ENCODE data around the gene MAU2.
"Not testable (repeated sequence)": the region's sequence is repeated elsewhere in the genome, so short reads cannot be mapped to it uniquely, and the experiment has no call there.

MAU2 gene

GRCh38 chr19:19385131-19385895 is 64.7 kb downstream of the MAU2 start:
- DNase-seq, result peak; percentile 99

- no peak for DNase-seq
Measured at GRCh38 chr19:19385896-19386869, 65.6 kb downstream of the MAU2 start.

GRCh38 chr19:19387108-19387507 is 66.5 kb downstream of the MAU2 start:
- no peak for DNase-seq

GRCh38 chr19:19388568-19389555 is 68.2 kb downstream of the MAU2 start:
- DNase-seq, result no peak

DNA sequence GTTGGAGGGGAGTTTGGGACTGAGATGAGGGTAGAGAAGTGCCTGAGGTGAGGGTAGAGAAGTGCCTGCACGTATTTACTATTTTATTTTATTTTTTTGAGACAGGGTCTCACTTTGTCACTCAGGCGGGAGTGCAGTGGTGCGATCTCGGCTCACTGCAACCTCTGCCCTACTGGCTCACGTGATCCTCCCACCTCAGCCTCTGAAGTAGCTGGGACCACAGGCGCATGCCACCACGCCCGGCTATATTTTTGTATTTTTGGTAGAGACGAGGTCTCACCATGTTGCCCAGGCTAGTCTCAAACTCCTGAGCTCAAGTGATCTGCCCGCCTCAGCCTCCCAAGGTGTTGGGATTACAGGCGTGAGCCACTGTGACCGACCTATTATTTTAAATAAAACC is 69.1 kb downstream of the MAU2 start:
- not testable (repeated sequence) for DNase-seq

- not testable (repeated sequence) for DNase-seq
Measured at GRCh38 chr19:19394333-19394732, 73.7 kb downstream of the MAU2 start.

- DNase-seq, result no peak
Measured at GRCh38 chr19:19399733-19400433, 79.3 kb downstream of the MAU2 start.

- no peak for DNase-seq
Measured at GRCh38 chr19:19402656-19403372, 82.2 kb downstream of the MAU2 start.

GRCh38 chr19:19403373-19403901 is 82.8 kb downstream of the MAU2 start:
- peak; percentile 4 for DNase-seq

DNA sequence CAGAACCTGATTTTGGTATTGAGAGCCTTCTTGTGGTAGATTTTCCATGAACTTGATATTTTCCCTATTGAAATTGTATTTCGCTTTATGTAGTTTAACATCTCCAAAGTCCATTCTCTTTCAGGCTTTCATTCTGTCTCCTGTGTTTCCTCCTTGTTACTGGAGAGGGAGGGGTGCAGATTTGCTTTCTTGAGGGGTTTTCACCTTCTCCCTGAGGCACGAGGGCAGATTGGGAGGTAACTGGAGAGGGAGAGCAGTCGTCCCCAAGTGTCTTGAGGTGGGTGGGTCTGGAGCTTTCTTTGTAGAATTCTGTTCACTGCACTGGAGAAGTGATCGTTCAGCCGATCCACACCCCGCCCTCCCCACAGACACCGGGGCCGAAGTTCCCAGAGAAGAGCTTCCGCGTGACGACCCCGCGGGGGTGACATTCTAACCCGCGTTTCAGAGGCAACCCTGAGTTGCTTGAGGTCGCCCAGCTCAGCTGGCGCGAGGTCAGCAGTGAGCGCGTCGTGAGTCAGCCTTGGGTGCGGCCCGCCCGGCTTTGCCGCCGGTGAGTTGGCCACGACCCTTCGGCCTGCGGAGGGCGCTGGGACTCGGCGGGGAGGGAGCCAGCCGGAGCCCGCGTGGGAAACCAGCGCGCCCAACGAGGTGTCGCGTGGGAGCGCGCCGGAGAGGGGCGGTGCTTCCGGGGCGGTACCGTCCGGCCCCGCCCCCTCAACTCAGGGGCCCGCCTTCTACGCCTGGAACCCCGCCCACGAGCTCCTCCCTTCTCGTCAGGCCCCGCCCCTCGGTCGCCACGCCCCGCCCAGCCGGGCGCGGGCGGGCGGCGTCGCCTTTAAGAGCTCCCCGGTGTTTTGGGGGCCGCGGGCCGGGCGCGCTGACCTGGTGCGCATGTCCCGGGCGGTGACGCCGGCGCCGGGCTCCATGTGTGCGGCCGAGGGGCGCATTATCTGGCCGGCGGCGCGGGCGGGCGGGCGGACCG is 84.5 kb downstream of the MAU2 start, which contains the start of gene GATAD2A:
TSS of gene GATAD2A (plus strand) at position 797 of the 982 bp plus-strand sequence. CDS start 59,671 bp downstream, outside the sequence.
- DNase-seq, result peak; percentile 84

DNA sequence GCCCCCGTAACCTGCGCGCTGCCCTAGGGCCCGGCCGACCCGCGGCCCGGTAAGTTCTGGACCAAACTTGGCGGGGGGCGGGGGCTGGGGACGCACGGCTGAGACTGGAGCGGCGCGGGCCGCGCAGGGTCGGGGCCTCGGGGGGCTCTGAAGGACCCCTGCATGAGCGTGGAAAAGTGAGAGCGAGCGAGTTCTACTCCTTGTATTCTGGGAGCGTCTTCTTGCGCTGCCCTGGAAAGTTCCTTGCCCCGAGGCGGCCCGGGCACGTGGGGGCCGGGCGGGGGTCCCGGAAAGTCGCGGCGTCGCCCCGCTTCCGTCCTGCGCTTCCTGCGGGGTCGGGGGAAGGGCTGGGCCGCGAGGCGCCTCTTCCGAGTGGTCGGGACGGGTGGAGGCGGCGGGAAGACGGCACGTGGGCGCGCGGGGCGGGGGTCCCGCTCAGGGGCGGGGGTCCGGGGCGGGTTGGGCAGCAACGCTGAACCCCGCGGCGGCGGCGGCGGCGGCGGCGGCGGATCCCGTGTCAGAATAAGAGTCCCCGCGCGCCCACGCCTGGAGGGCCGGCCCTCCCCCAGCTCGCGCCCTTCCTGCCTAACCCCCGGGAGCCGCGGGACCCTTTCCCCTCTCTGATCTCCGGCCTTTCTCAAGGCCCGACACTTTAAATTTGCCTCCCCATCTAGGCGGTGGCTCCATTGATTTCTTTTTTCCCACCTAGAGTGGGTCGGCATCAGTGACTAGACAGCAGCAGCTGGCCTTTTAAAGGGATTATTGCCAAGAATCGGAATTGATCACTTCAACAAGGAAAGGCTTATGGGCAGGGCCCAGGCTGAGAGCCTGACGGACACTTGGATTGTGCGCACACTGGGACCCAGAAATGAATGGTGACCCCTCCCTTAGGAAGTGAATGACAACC is 85.6 kb downstream of the MAU2 start:
- DNase-seq, result no peak

DNA sequence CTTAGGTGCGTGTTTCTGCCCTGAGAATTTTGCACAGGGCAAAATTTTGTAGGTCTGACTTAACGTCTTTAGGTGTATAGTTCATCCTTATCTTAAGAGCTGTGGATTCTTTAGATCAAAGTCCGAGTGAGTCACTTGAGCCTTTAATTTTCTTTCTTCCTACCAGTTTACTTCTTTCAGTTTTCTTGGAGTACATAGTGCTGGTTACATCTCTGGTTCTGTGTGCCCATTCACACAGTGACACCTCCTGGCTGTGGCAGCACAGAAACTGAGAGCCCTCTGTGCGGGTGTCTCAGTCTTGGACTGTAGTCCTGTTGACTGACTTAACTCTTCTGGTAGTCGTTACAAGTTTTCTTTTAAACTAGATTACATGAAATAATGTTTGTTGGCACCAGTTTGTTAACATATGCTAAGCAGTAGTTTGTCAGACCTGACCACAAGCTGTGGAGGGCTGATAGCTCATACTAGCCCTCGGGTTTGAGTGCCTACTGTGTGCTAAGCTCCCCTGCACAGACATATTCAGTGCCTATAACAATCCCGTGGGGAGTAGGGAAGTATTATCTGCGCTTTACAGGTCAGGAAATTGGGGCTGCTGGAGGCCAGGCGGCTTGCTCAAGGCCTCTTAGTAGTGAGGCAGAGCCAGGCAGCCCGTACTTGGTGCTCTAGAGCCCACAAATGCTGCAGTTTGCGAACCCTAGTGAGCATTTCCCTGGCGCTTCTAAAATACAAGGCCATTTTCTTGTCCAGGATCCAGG is 86.4 kb downstream of the MAU2 start:
- peak; percentile 12 for DNase-seq

DNA sequence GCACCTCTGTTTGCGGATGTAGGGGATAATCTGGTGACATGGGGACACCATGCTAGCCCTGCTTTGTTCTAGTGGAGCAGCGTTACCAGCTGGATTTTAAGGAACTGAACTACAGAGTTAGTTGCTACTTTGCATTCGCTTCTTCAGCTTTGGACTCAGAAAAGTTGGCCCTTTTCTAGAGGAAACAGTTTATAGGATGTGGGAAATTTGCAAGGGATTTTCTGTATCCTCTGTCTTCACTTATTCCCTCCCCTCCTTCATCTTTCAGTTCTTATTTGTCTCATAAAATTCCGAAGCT is 87.0 kb downstream of the MAU2 start:
- no peak for DNase-seq
